Measurements from ENCODE around the gene ACSL6.

ACSL6 gene

DNA sequence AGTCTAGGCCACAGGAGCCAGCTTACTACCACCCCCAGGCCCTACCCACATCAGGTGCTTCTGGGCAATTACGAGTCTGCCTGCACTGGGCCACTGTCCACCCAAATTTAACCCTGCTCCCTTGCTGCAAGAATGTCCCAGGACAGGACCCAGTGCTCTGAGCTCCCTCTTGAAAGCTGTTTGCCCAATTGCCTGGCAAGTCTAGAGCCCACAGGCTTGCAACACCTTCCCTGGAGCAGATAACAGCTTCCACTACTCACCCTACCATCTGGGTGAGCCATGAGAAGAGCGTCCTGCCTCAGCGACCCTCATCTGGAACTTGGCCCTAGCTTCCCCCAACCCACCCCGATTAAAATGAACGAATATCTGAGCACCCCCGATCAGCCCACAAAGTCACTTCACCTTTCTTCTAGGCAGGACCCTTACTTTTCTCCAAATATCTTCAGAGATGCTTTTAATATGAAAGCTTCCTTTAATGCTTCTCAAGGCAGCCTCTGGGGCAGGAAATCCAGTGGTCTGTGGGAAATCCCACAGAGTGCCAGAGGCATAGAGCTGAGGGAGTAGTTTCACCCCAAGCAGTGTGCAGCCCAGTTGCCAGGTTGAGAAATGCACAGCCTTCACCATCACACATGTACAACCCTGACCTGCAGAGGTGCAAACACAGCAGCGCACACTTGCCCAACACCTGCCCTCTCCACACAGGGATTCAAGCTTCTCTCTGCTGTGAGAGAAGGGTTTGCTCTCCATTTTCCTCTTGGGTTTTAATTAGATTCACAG lies 10.6 kb downstream of the ACSL6 start:
- no peak for DNase-seq (ENCODE audit: low read depth)
- no peak overlapping the region for H3K4me3 ChIP-seq (ENCODE audit: control insufficient read depth, low read depth, low read length)
- TF ChIP-seq, protein P1, sequence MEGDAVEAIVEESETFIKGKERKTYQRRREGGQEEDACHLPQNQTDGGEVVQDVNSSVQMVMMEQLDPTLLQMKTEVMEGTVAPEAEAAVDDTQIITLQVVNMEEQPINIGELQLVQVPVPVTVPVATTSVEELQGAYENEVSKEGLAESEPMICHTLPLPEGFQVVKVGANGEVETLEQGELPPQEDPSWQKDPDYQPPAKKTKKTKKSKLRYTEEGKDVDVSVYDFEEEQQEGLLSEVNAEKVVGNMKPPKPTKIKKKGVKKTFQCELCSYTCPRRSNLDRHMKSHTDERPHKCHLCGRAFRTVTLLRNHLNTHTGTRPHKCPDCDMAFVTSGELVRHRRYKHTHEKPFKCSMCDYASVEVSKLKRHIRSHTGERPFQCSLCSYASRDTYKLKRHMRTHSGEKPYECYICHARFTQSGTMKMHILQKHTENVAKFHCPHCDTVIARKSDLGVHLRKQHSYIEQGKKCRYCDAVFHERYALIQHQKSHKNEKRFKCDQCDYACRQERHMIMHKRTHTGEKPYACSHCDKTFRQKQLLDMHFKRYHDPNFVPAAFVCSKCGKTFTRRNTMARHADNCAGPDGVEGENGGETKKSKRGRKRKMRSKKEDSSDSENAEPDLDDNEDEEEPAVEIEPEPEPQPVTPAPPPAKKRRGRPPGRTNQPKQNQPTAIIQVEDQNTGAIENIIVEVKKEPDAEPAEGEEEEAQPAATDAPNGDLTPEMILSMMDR (IDR thresholded peaks at IDR 0.05; ENCODE audit: control insufficient read depth, insufficient read depth, low read depth, low read length, missing control alignments): no peak

DNA sequence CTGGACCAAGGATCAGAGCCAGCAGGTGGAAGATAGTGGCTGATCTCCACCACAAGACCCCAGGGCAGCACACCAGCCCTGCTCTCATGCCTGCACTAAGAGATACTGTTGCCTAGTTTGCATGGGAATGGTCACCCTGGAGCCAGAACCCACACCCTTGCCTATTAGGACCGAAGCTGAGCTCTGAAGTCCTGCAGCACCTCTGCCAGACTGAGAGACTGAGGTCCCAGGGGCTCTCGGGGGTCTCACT lies 11.3 kb downstream of the ACSL6 start:
- TF ChIP-seq, protein P1 (IDR thresholded peaks at IDR 0.05; ENCODE audit: control insufficient read depth, insufficient read depth, low read depth, low read length, missing control alignments): no peak
- no peak overlapping the region for H3K4me3 ChIP-seq (ENCODE audit: control insufficient read depth, low read depth, low read length)

DNA sequence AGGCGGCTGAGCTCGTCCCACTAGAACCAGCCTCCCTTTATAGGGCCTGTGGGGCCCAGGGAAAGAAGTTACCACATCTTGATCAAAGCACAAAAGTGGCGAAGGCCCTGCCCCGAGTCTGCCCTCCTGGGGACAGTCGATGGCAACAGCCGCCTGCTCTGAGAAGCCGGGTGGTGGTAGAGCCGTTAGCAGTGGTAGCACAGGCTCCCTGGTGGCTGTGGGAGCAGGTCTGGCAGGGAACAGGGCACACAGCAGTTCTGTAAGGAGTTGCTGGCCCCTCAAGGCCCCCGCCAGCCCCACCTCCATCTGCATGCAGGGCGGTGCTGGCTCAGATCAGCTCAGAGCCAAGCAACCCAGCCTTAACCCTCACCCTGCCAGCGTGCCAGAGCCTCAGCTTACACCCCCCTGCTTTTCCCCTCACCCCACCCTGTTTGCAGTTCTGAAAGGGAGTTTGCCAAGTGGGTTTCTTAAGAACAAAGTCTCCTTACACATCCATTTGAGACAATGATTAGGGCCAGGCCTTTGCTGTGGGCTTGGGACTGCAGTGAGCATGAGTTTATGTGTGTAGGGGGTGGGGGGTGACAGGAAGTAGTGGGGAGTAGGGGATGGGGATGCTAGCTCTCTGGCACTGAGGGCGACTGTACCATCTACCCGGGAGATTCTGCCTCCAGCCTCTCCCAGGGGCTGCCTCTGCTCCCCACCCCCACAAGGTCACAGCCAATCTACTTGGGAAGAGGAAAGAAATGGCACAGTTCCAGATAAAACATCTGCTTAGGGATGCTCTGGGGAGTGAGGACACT lies 11.8 kb downstream of the ACSL6 start:
- TF ChIP-seq, protein P1 (IDR thresholded peaks at IDR 0.05; ENCODE audit: control insufficient read depth, insufficient read depth, low read depth, low read length, missing control alignments): no peak
- no peak overlapping the region for H3K4me3 ChIP-seq (ENCODE audit: control insufficient read depth, low read depth, low read length)
- DNase-seq (ENCODE audit: low read depth): no peak

More for the DNA sequence above, 11.3 kb downstream of the ACSL6 start:
- no peak for DNase-seq (ENCODE audit: low read depth)

DNA sequence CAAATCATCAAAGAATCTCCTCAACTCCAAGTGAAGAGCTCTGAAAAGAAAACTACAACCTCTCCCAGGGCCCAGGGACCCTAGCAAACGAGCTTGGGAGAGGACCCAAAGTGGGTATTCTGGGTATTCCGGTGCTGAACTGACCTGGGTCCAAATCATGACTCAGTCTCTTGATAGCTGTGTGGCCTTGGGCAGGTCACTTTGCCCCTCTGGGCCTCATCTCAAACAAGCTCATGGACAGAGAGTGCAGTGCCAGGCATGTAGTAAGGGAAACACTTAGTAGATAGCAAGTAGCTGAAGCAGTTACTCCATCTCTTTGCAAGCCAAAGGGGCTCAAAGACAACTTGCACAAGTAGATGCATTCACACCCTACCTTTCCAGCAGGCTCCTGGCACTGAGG lies 12.4 kb downstream of the ACSL6 start:
- no peak overlapping the region for H3K4me3 ChIP-seq (ENCODE audit: control insufficient read depth, low read depth, low read length)
- TF ChIP-seq, protein P1 (IDR thresholded peaks at IDR 0.05; ENCODE audit: control insufficient read depth, insufficient read depth, low read depth, low read length, missing control alignments): no peak
- no peak for DNase-seq (ENCODE audit: low read depth)

DNA sequence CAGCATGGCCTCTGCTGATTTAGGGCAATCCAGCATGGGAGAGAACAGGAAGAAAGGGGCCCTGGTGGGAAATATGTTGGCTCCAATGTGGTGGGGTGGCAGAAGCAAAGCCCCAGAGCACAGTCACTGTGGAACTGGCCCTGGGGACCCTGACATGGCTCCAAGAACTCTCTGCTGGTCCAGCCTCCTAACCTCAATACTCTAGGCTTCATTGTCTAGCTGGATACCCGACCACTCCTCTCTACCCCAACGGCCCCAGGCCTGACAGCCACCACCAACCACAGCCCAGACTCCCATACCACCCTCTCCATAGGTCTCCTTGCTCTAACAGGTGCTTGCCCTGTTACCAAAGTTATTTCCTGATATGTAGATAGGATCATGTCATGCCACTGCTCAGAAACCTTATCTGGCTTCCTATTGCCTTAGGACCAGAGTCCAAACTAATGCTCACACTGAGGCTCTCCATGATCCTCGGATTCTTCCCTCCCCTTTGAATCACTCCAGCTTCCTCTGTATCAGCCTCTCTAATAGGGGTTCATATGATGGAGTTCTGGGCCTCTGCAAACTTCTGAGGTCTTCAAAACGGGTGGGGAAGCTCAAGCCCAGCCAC lies 12.9 kb downstream of the ACSL6 start:
- DNase-seq (ENCODE audit: low read depth): no peak
- TF ChIP-seq, protein P1 (IDR thresholded peaks at IDR 0.05; ENCODE audit: control insufficient read depth, insufficient read depth, low read depth, low read length, missing control alignments): no peak
- H3K4me3 ChIP-seq (ENCODE audit: control insufficient read depth, low read depth, low read length): no peak overlapping the region

DNA sequence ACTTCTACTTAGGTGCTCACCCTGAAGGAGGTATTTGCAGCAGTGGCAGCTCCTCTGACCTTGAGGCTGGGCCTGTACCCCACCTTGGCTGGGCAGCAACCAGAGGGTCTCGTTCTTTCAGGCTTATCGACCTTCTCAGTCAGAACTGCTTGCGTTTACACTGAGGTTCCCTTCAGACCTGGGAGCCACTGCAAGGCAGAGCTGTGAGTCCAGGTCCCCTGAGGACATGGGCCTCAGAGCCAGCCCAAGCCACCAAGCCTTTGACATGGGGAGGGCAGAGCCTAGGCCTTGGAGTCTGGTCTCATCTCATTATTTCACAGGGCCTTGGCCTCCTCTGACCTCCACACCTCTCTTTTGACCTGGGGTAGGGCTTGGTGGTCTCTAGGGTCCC lies 13.7 kb downstream of the ACSL6 start:
- DNase-seq (ENCODE audit: low read depth): no peak
- TF ChIP-seq, protein P1 (IDR thresholded peaks at IDR 0.05; ENCODE audit: control insufficient read depth, insufficient read depth, low read depth, low read length, missing control alignments): no peak
- H3K4me3 ChIP-seq (ENCODE audit: control insufficient read depth, low read depth, low read length): no peak overlapping the region
